Measurements from ENCODE around the gene CWH43.

- no peak for TF ChIP-seq CTCF (IDR thresholded peaks at IDR 0.05)
- no peak for TF ChIP-seq POLR2A (IDR thresholded peaks at IDR 0.05)
These were observed 486 bp upstream of the CWH43 start for GRCh38 chr4:48985602-48985975.

Data from adrenal gland (tissue), 5 donors.